Fibroblast of pulmonary artery (primary cell): ENCODE results near the gene MPRIP.
A peak's percentile ranks its signal among the peaks of the same experiment; 100 is the strongest.

Experiments
- DNase-seq: peaks from one replicate; pipeline ENCODE4 v3.0.0-alpha.2; 2010; ENCODE audit warnings: low read depth
- H3K4me3 ChIP-seq: replicated peaks from 2 replicates; pipeline ENCODE4 v1.5.1; 2011; ENCODE audit warnings: low read depth, mild to moderate bottlenecking, control low read depth, low read length, moderate library complexity
- CTCF ChIP-seq: IDR thresholded peaks from 2 replicates; pipeline ENCODE4 v1.5.1; 2011; ENCODE audit warnings: mild to moderate bottlenecking, control low read depth, low read length, inconsistent platforms; ENCODE audit errors: missing control alignments

MPRIP gene

GRCh38 chr17:17104036-17104435 lies 61.8 kb downstream of the MPRIP start:
- TF ChIP-seq CTCF: no peak
- no peak for DNase-seq
- no peak overlapping the region for H3K4me3 ChIP-seq

GRCh38 chr17:17104494-17104893 lies 62.2 kb downstream of the MPRIP start:
- DNase-seq: no peak
- H3K4me3 ChIP-seq: no peak overlapping the region
- TF ChIP-seq CTCF: no peak

GRCh38 chr17:17105976-17106375 lies 63.7 kb downstream of the MPRIP start:
- H3K4me3 ChIP-seq: no peak overlapping the region
- TF ChIP-seq CTCF: no peak
- DNase-seq: no peak

- DNase-seq: peak; percentile 21
- TF ChIP-seq CTCF: no peak
- no peak overlapping the region for H3K4me3 ChIP-seq
Observed at GRCh38 chr17:17106756-17107155, 64.5 kb downstream of the MPRIP start.

GRCh38 chr17:17107281-17107680 lies 65.0 kb downstream of the MPRIP start:
- DNase-seq: no peak
- H3K4me3 ChIP-seq: no peak overlapping the region
- TF ChIP-seq CTCF: no peak

DNA sequence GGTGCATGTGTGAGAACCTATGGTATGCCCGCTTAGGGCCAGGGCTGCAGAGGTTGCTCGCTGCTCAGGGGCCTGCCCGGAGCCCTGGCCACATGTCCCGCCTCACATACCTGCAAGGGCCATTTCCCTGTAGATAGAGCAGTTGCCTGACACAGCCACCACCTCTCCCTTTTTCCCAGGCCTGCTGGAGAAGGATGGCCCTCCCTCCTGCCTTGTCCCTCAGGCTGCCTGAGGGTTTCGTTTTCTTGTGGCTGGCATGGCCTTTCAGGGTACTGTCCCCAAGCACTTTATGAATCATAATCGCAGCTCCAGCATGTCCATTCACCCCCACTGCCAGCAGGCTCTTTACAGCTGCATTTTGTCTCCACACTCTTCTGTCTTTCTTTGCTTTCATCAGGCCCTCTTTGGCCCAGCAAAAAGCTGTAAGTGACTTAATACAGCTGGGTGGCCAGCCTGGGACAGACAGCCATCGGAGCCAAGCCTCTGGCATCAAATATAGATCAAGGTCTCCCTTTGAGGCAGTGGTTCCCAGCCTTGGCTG lies 65.7 kb downstream of the MPRIP start:
- TF ChIP-seq CTCF: no peak
- DNase-seq: no peak
- no peak overlapping the region for H3K4me3 ChIP-seq

DNA sequence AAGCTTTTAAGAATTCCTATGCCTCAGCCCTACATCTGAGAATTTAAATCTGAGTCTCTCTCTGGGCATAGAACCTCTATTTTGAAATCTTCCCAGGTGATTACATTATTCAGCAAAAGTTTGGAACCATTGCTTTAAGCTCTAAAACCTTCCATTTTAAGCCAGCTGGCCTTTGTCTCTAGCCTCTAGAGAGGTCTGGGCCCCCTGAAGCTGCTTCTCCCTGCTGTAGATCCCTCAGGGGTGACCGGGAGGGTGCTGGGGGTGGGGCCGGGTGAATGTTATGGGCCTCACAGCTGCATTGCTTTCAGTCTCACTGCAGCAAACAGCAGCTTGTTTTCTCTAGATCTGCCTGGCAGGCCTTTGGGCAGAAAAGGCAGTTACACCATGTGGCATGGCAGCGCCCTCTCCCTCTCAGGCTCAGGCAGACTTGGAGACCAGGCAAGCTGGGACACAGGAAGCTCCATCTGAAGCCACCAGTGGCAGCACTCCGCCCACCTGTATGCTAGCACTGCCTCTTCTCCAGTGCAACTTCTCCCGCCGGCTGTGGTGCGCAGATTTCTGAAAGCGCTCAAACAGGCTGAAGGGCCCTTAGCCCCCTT lies 66.3 kb downstream of the MPRIP start:
- no peak overlapping the region for H3K4me3 ChIP-seq
- TF ChIP-seq CTCF: no peak
- no peak for DNase-seq
